CD4-positive, alpha-beta T cell (primary cell): Measurements from ENCODE around the gene SYNGR2. TPM values are rescaled to one million over a fixed set of nuclear protein-coding genes. Genes with fewer than 3 reads are reported as not detected.

ENCODE experiments used
- ATAC-seq: fragments of 200-7000 bp; cut with Tn5 transposase; one replicate; pipeline ENCODE4 v1.10.0; 2022; ENCODE audit warnings: mild to moderate bottlenecking; ENCODE audit not compliant: poor library complexity
- CTCF ChIA-PET: fragments of 350-600 bp; sonication (Branson Sonifier 250); formaldehyde crosslinking; loops from one replicate; lab custom pipeline; 2021; ENCODE audit warnings: antibody characterized with exemption, inconsistent platforms; lab: Charles Lee
- POLR2A ChIA-PET: fragments of 350-600 bp; sonication (Branson Sonifier 250); formaldehyde crosslinking; loops from one replicate; lab custom pipeline; 2021; ENCODE audit warnings: antibody characterized with exemption, inconsistent platforms; lab: Charles Lee
- DNase-seq, 14 experiments: peaks; one replicate each; pipeline ENCODE4 v3.0.0-alpha.2; 2013 to 2020; ENCODE audit warnings: mixed read lengths in 2 of 14
- H3K27ac ChIP-seq, 2 donors: one replicate each; pipeline versions ENCODE4 v1.5.1 to v1.7.0; 2013; ENCODE audit warnings: low read length in 2 of 2, low read depth in 1 of 2, mild to moderate bottlenecking in 1 of 2
- H3K27me3 ChIP-seq, 2 experiments: 1 replicate in 1 of 2; 2 replicates in 1 of 2; pipeline versions ENCODE4 v1.6.1 to v1.7.0; 2013; ENCODE audit warnings: low read length in 2 of 2, control low read depth in 1 of 2, mild to moderate bottlenecking in 1 of 2, moderate library complexity in 1 of 2; ENCODE audit not compliant: insufficient read depth in 2 of 2, control insufficient read depth in 1 of 2
- H3K36me3 ChIP-seq: one replicate; pipeline ENCODE4 v1.6.1; 2013; ENCODE audit warnings: low read length, control low read depth; ENCODE audit not compliant: insufficient read depth
- H3K4me1 ChIP-seq: one replicate; pipeline ENCODE4 v1.6.1; 2013; ENCODE audit warnings: low read length, control low read depth; ENCODE audit not compliant: insufficient read depth
- H3K4me3 ChIP-seq: one replicate; pipeline ENCODE4 v1.5.1; 2013; ENCODE audit warnings: mild to moderate bottlenecking, low read length, moderate library complexity
- H3K9me3 ChIP-seq, 2 experiments: 1 replicate in 1 of 2; 2 replicates in 1 of 2; pipeline versions ENCODE4 v1.6.1 to v1.7.0; 2013; ENCODE audit warnings: low read length in 2 of 2, mild to moderate bottlenecking in 2 of 2, control low read depth in 1 of 2, moderate library complexity in 1 of 2; ENCODE audit not compliant: control insufficient read depth in 1 of 2, insufficient read depth in 1 of 2
- H3K27ac Mint-ChIP-seq: one replicate; pipeline ENCODE4 v1.8.0; 2020; ENCODE audit warnings: mixed read lengths
- H3K27me3 Mint-ChIP-seq: one replicate; pipeline ENCODE4 v1.8.0; 2021; ENCODE audit warnings: mixed read lengths
- H3K36me3 Mint-ChIP-seq: one replicate; pipeline ENCODE4 v1.8.0; 2021; ENCODE audit warnings: low read depth, mixed read lengths
- H3K4me1 Mint-ChIP-seq: one replicate; pipeline ENCODE4 v1.8.0; 2021; ENCODE audit warnings: low read depth, mixed read lengths
- H3K4me3 Mint-ChIP-seq: one replicate; pipeline ENCODE4 v1.8.0; 2020; ENCODE audit warnings: mild to moderate bottlenecking, mixed read lengths
- H3K9me3 Mint-ChIP-seq: one replicate; pipeline ENCODE4 v1.8.0; 2020; ENCODE audit warnings: mixed read lengths
- CTCF ChIP-seq: fragments of 200-600 bp; IDR thresholded peaks from one replicate; pipeline ENCODE4 v1.8.0; 2022; ENCODE audit warnings: antibody characterized with exemption, mild to moderate bottlenecking
- intact Hi-C, 2 experiments: fragments of 100-400 bp; cut with DNase I in 1 of 2; cut with micrococcal nuclease in 1 of 2; formaldehyde crosslinking; loops; one replicate each; pipeline versions ENCODE4 v1.15.1 to v1.9.0; 2023 to 2025; cut with DNase I, micrococcal nuclease
- total RNA-seq, 174 experiments: library from RNA in 2 of 174; stranded (reverse) in 2 of 174; gene quantifications; one replicate each; pipeline ENCODE4 v1.2.3 and lab custom pipeline; 2021 to 2026

SYNGR2 gene
- total RNA-seq, 2 experiments from 2014 or later: 34.9 to 41.3 TPM

GRCh38 chr17:78208486-78208885, 40.1 kb downstream of the SYNGR2 start:
- DNase-seq (no peak), ATAC-seq (no peak)
- intact Hi-C loops: no loop called here
- Mint-ChIP-seq H3K4me1 (no peaks in the 10 kb centered on the region), H3K27ac (no peak overlapping the region), H3K27me3 (no peaks in the 10 kb centered on the region), H3K36me3 (no peaks in the 10 kb centered on the region), H3K4me3 (no peak overlapping the region), H3K9me3 (no peaks in the 10 kb centered on the region)
- H3K9me3 ChIP-seq: no peaks in the 10 kb centered on the region
- CTCF ChIA-PET: no interaction called here
- no peaks in the 10 kb centered on the region for H3K27me3 ChIP-seq
- H3K36me3 ChIP-seq: no peaks in the 10 kb centered on the region
- H3K4me1 ChIP-seq: peaks cover 2% of the 10 kb centered on the region
- H3K4me3 ChIP-seq: no peak overlapping the region
- POLR2A ChIA-PET: no interaction called here
- no peak overlapping the region for H3K27ac ChIP-seq
- no peak for TF ChIP-seq CTCF

- Mint-ChIP-seq H3K4me1 (no peaks in the 10 kb centered on the region), H3K9me3 (no peaks in the 10 kb centered on the region), H3K27ac (no peak overlapping the region), H3K36me3 (no peaks in the 10 kb centered on the region), H3K4me3 (no peak overlapping the region), H3K27me3 (no peaks in the 10 kb centered on the region)
- no peak for TF ChIP-seq CTCF
- Histone ChIP-seq H3K4me1 (peaks cover 13% of the 10 kb centered on the region), H3K4me3 (no peak overlapping the region), H3K9me3 (no peaks in the 10 kb centered on the region), H3K27ac (no peak overlapping the region), H3K27me3 (no peaks in the 10 kb centered on the region), H3K36me3 (no peaks in the 10 kb centered on the region)
- ATAC-seq (no peak), DNase-seq (no peak)
- intact Hi-C loops: no loop called here
- POLR2A ChIA-PET: no interaction called here
- CTCF ChIA-PET: no interaction called here
These were observed 41.7 kb downstream of the SYNGR2 start for GRCh38 chr17:78210111-78210510.

GRCh38 chr17:78211032-78211431, 42.7 kb downstream of the SYNGR2 start:
- H3K36me3 ChIP-seq: no peaks in the 10 kb centered on the region
- no peaks in the 10 kb centered on the region for H3K9me3 ChIP-seq
- H3K27me3 ChIP-seq: no peaks in the 10 kb centered on the region
- H3K27me3 Mint-ChIP-seq: no peaks in the 10 kb centered on the region
- ChIA-PET POLR2A (no interaction called here), CTCF (no interaction called here)
- no peak overlapping the region for H3K4me3 ChIP-seq
- intact Hi-C loops: no loop called here
- no peaks in the 10 kb centered on the region for H3K36me3 Mint-ChIP-seq
- no peak overlapping the region for H3K27ac ChIP-seq
- no peak for TF ChIP-seq CTCF
- no peak for ATAC-seq
- no peak overlapping the region for H3K4me3 Mint-ChIP-seq
- H3K4me1 ChIP-seq: peaks cover 13% of the 10 kb centered on the region
- no peaks in the 10 kb centered on the region for H3K4me1 Mint-ChIP-seq
- no peak for DNase-seq
- H3K27ac Mint-ChIP-seq: no peak overlapping the region
- no peaks in the 10 kb centered on the region for H3K9me3 Mint-ChIP-seq
